Erythroblast (primary cell): Measurements from ENCODE around the gene UBA7.

Source experiments
- GATA1 ChIP-seq: IDR thresholded peaks from 2 replicates; pipeline ENCODE4 v1.6.1; 2011; ENCODE audit warnings: low read depth, mild to moderate bottlenecking, control low read depth, low read length, moderate library complexity
- POLR2A ChIP-seq: IDR thresholded peaks from 2 replicates; pipeline ENCODE4 v1.6.1; 2011; ENCODE audit warnings: mild to moderate bottlenecking, low read length

GRCh38 chr3:49788056-49788455, 25.7 kb downstream of the UBA7 start:
- TF ChIP-seq POLR2A (no peak), GATA1 (no peak)
